Uterus (tissue), 2 donors: ENCODE results near the gene SETX.

Experiments used
- POLR2A ChIP-seq, 2 donors: fragments of 450-650 bp; IDR thresholded peaks; one replicate each; pipeline ENCODE4 v1.6.1; 2016; ENCODE audit warnings: antibody characterized with exemption in 2 of 2, mild to moderate bottlenecking in 1 of 2, moderate library complexity in 1 of 2
- TF ChIP-seq, protein P1 (sequence below), 4 experiments: fragments of 200-600 bp in 2 of 4; fragments of 450-650 bp in 2 of 4; sonication (generic) in 2 of 4; IDR thresholded peaks; one replicate each; pipeline ENCODE4 v1.5.1; 2016 to 2019; ENCODE audit warnings: antibody characterized with exemption in 4 of 4, mild to moderate bottlenecking in 2 of 4, moderate library complexity in 1 of 4

DNA sequence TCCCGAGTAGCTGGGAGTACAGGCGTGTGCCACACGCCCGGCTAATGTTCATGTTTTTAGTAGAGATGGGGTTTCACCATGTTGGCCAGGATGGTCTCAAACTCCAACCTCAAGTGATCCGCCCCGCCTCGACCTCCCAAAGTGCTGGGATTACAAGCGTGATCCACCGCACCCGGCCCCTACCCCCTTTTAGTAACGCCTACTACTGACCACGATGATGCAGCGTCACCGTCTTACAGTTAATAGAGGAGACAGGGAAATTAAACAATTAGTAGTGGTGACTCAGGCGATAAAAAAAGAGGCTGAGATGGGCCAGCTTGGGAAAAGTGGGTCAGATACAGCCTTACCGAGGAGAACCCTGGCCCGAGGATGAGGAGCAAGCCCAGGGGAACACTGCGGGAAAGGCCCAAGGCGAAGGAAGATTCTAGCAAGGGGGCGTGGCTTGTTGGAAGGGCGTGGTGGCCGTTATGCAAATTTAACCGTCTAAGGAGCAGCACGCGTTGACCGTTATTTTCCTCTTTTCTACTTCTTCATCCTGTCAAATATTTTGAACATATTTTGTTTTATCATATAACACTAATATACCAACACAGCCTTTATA is 1.6 kb upstream of the SETX start:
- TF ChIP-seq, protein P1, sequence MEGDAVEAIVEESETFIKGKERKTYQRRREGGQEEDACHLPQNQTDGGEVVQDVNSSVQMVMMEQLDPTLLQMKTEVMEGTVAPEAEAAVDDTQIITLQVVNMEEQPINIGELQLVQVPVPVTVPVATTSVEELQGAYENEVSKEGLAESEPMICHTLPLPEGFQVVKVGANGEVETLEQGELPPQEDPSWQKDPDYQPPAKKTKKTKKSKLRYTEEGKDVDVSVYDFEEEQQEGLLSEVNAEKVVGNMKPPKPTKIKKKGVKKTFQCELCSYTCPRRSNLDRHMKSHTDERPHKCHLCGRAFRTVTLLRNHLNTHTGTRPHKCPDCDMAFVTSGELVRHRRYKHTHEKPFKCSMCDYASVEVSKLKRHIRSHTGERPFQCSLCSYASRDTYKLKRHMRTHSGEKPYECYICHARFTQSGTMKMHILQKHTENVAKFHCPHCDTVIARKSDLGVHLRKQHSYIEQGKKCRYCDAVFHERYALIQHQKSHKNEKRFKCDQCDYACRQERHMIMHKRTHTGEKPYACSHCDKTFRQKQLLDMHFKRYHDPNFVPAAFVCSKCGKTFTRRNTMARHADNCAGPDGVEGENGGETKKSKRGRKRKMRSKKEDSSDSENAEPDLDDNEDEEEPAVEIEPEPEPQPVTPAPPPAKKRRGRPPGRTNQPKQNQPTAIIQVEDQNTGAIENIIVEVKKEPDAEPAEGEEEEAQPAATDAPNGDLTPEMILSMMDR (IDR thresholded peaks at IDR 0.05), result no peak
- TF ChIP-seq POLR2A (IDR thresholded peaks at IDR 0.05), result no peak
